ENCODE data around the gene GALT. TPM values are rescaled to one million over a fixed set of nuclear protein-coding genes. Genes with fewer than 3 reads are reported as not detected.

The GALT gene
- total RNA-seq, 1 donor from 2014 or later: 32.1 TPM

- H3K9ac ChIP-seq: peak overlapping the region; percentile 46
- peak overlapping the region; percentile 86 for H3K4me2 ChIP-seq
- Mint-ChIP-seq H3K4me3 (peak overlapping the region; percentile 90), H3K27ac (peak overlapping the region; percentile 96), H3K27me3 (ENCODE audit: insufficient read depth, low read depth) (peaks cover 14% of the 10 kb centered on the region), H3K36me3 (peaks cover 2% of the 10 kb centered on the region), H3K4me1 (peaks cover 24% of the 10 kb centered on the region), H3K9me3 (no peaks in the 10 kb centered on the region)
- peaks cover 14% of the 10 kb centered on the region for H3F3A ChIP-seq (ENCODE audit: low read depth)
- no peak for DNase-seq (ENCODE audit: low spot score)
- peaks cover 13% of the 10 kb centered on the region for H3K79me2 ChIP-seq (ENCODE audit: low read depth)
- H3K27ac ChIP-seq: no peak overlapping the region
- H2AFZ ChIP-seq (replicated peaks): peak overlapping the region; percentile 61
- no peaks in the 10 kb centered on the region for H4K20me1 ChIP-seq (ENCODE audit: low read depth)
- H3K4me1 ChIP-seq: peaks cover 8% of the 10 kb centered on the region
- no peaks in the 10 kb centered on the region for H3K9me3 ChIP-seq (ENCODE audit: low read depth)
- TF ChIP-seq EZH2phosphoT487 (IDR thresholded peaks at IDR 0.05) (no peak), CTCF (IDR thresholded peaks at IDR 0.05) (no peak), EZH2 (IDR thresholded peaks at IDR 0.05) (no peak)
- peak overlapping the region; percentile 66 for H3K4me3 ChIP-seq
- peaks cover 2% of the 10 kb centered on the region for H3K27me3 ChIP-seq
- no peaks in the 10 kb centered on the region for H3K36me3 ChIP-seq
These were observed 35.1 kb upstream of the GALT start for GRCh38 chr9:34611251-34611810.

GRCh38 chr9:34611811-34612787, 34.4 kb upstream of the GALT start, which contains the start of gene RPP25L:
Gene RPP25L, minus strand, starts transcription at chr9:34612097. Its CDS starts 801 bp downstream, at chr9:34611296.
- H3K27me3 ChIP-seq: no peaks in the 10 kb centered on the region
- peaks cover 24% of the 10 kb centered on the region for H3K4me1 Mint-ChIP-seq
- H3K4me3 ChIP-seq: peak within 1 kb of the TSS; percentile 66
- peaks cover 13% of the 10 kb centered on the region for H3K79me2 ChIP-seq (ENCODE audit: low read depth)
- no peaks in the 10 kb centered on the region for H3K9me3 Mint-ChIP-seq
- peaks cover 8% of the 10 kb centered on the region for H3K4me1 ChIP-seq
- no peak within 1 kb of the TSS for H3K27ac ChIP-seq
- H3K36me3 Mint-ChIP-seq: peaks cover 7% of the 10 kb centered on the region
- peak; percentile 95 for DNase-seq (ENCODE audit: low spot score)
- TF ChIP-seq CTCF (IDR thresholded peaks at IDR 0.05) (no peak), EZH2 (IDR thresholded peaks at IDR 0.05) (peak; percentile 36)
- H3K27ac Mint-ChIP-seq: peak within 1 kb of the TSS; percentile 96
- H4K20me1 ChIP-seq (ENCODE audit: low read depth): no peaks in the 10 kb centered on the region
- H3K4me2 ChIP-seq: peak within 1 kb of the TSS; percentile 86
- H3K9me3 ChIP-seq (ENCODE audit: low read depth): no peaks in the 10 kb centered on the region
- H3K4me3 Mint-ChIP-seq: peak within 1 kb of the TSS; percentile 90
- H3K27me3 Mint-ChIP-seq (ENCODE audit: insufficient read depth, low read depth): peaks cover 14% of the 10 kb centered on the region
- H3F3A ChIP-seq (ENCODE audit: low read depth): peaks cover 14% of the 10 kb centered on the region
- H3K36me3 ChIP-seq: no peaks in the 10 kb centered on the region
- H3K9ac ChIP-seq: peak within 1 kb of the TSS; percentile 46
- peak within 1 kb of the TSS; percentile 61 for H2AFZ ChIP-seq (replicated peaks)

GRCh38 chr9:34612788-34613390, 33.6 kb upstream of the GALT start:
- Histone ChIP-seq H2AFZ (replicated peaks) (no peak overlapping the region), H3K4me1 (peaks cover 8% of the 10 kb centered on the region), H3F3A (ENCODE audit: low read depth) (peaks cover 14% of the 10 kb centered on the region), H3K79me2 (ENCODE audit: low read depth) (peaks cover 13% of the 10 kb centered on the region), H3K27me3 (no peaks in the 10 kb centered on the region), H3K9ac (no peak overlapping the region), H3K4me3 (peak overlapping the region; percentile 66), H4K20me1 (ENCODE audit: low read depth) (no peaks in the 10 kb centered on the region), H3K4me2 (peak overlapping the region; percentile 86), H3K27ac (no peak overlapping the region), H3K36me3 (no peaks in the 10 kb centered on the region), H3K9me3 (ENCODE audit: low read depth) (no peaks in the 10 kb centered on the region)
- Mint-ChIP-seq H3K27ac (peak overlapping the region; percentile 86), H3K4me1 (peaks cover 24% of the 10 kb centered on the region), H3K9me3 (no peaks in the 10 kb centered on the region), H3K27me3 (ENCODE audit: insufficient read depth, low read depth) (peaks cover 14% of the 10 kb centered on the region), H3K36me3 (peaks cover 7% of the 10 kb centered on the region), H3K4me3 (peak overlapping the region; percentile 90)
- TF ChIP-seq EZH2phosphoT487 (IDR thresholded peaks at IDR 0.05) (no peak), CTCF (IDR thresholded peaks at IDR 0.05) (peak; percentile 89)
- peak; percentile 94 for DNase-seq (ENCODE audit: low spot score)

All from neural progenitor cell (in vitro differentiated cells).